SK-N-DZ (cell line): Measurements from ENCODE around the gene P2RY8.

ENCODE experiments used
- DNase-seq: peaks from one replicate; pipeline ENCODE4 v3.0.0-alpha.2; 2015; ENCODE audit warnings: low spot score

Gene P2RY8

DNA sequence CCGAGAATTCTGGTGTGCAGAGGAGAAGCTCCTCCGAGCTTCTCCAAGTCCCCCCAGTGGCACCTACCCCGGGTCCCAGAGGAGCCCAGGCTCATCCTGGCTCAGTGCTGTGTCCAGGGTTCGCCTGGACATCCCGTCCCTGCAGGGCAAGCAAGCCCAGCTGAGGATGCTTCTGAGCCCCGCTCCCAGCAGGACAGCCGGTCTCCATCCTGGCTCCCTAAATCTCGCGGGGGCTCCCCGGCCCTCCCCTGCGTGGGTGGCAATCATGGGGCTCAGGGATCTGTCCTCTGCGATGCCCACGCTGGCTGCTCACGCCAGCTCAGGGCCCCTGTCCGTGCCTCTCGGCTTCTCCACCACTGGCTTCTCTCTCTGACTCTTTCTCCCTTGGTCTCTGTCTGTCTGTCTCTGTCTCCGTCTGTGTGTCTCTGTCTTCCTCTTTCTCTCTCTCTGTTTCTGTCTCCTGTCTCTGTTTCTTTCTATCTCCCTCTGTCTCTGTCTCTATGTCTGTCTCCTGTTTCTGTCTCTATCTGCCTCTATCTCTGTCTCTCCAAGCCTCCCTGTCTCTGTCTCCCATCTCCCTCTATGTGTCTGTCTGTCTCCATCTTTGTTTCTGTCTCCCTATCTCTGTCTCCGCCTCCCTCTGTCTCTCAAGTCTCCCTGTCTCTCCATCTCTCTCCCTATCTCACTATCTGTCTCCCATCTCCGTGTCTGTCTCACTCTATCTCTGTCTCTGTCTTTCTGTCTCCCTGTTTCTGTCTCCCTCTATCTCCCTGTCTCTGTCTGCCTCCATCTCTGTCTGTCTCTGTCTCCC is 117.2 kb downstream of the P2RY8 start:
- DNase-seq, result no peak

DNA sequence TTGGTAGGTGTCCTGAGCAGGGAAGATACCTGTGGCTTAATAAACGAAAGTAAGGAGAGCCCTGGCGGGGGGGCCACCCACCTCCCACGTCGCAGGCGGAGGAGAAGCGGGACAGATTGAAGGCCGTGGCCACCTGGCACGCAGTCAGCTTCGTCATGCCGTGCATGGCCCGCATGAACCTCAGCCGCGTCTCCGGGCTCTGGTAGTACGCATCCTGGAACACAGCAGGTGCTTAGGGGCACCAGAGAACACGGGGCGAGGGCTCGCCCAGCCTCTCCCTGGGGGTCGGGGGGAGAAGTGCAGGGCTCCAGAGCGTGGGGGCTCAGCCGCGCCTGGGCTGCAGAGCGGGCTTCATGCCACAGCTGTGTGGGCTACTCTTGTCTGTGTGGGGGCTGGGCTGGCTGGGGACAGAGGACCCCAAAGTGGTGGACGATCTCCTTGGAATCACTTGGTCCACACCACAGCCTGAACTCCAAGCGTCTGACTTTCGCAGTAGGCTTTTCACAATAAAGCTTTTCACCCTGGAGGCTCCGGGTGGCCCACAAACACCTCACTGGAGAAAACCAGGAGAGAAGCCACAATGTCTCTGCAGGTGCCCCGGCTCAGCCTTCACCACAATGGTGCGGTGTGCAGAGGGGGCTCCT is 118.0 kb downstream of the P2RY8 start:
- no peak for DNase-seq

DNA sequence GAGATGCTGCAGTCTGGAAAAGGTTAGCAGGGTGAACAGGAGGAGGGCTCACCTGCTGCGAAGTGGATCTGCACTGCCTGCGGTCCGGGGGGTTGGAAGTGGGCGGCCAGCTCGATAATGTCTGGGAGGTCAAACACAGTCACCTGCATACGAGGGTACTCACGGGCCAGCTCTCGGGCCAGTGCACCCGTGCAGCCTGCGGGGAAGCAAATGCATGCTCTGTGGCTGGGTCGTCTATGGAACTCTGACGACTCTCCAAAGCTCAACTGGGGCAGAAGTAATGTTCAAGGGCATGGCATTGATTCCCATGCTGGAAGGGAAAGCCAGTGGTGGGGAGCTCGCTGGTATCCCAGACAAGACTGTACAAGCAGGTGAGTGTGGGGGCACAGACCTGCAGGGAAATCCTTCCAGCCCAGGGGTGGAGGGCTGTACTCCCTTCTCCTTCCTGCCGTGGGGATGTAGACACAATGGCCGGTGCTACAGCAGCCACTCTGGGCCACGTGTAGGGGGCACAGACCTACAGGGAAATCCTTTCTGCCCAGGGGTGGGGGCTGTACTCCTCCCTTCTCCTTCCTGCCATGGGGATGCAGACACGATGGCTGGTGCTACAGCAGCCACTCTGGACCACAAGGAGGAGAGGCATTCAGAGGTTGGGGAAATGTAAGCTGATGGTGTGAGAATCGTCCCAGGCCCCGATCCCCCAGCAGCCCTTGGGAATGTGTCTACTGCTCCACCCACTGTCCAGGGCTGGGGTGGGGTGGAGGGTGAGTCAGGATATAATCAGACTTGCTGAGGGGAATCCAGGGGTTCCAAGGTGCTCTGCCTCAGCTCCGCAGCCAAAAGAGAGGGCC is 118.8 kb downstream of the P2RY8 start:
- no peak for DNase-seq

DNA sequence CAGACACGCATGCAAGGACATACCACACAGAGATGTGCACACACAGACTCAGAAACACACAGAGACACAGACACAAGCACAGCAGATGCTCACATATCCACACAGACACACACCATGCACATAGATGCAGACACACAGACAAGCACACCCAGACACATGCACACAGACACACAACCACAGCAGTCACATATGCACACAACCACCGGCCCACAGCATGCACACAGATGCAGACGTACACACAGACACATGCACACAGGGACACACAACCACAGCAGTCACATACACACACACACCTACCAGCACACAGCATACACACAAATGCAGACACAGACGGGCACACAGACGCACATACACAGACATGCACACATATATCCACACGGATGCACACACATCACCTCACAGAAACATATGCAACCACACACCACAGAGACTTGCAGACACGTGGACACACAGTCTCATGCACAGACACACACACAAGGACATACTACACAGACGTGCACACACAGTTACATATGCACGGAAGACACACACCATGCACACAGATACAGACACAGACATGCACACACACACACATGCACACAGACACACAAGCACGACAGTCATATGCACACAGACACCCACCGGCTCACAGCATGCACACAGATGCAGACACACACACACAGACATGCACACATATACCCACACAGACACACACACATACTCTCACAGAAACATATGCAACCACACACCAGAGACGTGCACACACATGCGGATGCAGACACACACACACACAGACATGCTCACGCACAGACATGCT is 119.8 kb downstream of the P2RY8 start:
- DNase-seq, result no peak

DNA sequence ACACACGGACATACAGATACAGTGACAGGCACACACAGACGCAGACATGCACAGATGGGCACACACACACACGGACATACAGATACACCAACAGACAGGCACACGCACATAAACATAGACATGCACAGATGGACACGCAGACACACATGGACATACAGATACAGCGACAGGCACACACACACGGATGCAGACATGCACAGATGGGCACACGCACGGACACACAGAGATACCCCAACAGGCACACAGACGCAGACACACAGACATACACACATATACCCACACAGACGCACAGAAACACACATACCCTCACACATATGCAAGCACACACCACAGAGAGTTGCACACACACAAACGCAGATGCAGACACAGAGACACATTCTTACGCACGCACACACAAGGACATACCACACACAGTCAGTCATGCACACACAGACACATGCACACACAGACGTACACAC is 120.6 kb downstream of the P2RY8 start:
- no peak for DNase-seq
